Left renal pelvis (tissue), 4 donors: ENCODE data around the gene NOTCH1. TPM values are rescaled to one million over a fixed set of nuclear protein-coding genes. Genes with fewer than 3 reads are reported as not detected.

Experiments
- DNase-seq, 4 donors: peaks; one replicate each; pipeline ENCODE4 v3.0.0-alpha.2; 2013; ENCODE audit warnings: low read depth in 4 of 4, low spot score in 3 of 4
- polyA plus RNA-seq, 4 donors: library from polyadenylated mRNA; unstranded; fragments of 120-200 nt; gene quantifications; one replicate each; pipeline ENCODE4 v1.2.1, GENCODE V29; 2013; ENCODE audit not compliant: insufficient read length in 4 of 4

Gene NOTCH1
- polyA plus RNA-seq, 4 donors: 15.8 to 39.3 (median 25.7) TPM

GRCh38 chr9:136448655-136449054, 97.2 kb downstream of the NOTCH1 start:
- no peak for DNase-seq

GRCh38 chr9:136447173-136447778, 98.6 kb downstream of the NOTCH1 start:
- DNase-seq: no peak

GRCh38 chr9:136445799-136446198, 100.0 kb downstream of the NOTCH1 start:
- no peak for DNase-seq

Other genes with a start within 250 kb of the NOTCH1 start
- gene CCDC187, start 242.0 kb downstream of the NOTCH1 start, polyA plus RNA-seq: 1 to 10 TPM in 3 of 4 donors, under 1 TPM in 1; 0.07 to 4.7 (median 2.2) TPM
- gene GPSM1, start 218.5 kb downstream of the NOTCH1 start, polyA plus RNA-seq: 10 to 100 TPM; 24.3 to 46.1 (median 29.6) TPM
- 10 to 100 TPM in 1 of 4 donors, 1 to 10 TPM in 3; 4.8 to 28.7 (median 6.2) TPM for gene DNLZ, start 182.3 kb downstream of the NOTCH1 start, polyA plus RNA-seq
- gene CARD9, start 172.4 kb downstream of the NOTCH1 start, polyA plus RNA-seq: 1 to 10 TPM; 1.2 to 2.9 (median 2.2) TPM
- 10 to 100 TPM in 3 of 4 donors, 1 to 10 TPM in 1; 7.6 to 14.2 (median 12.3) TPM for gene SNAPC4, start 145.9 kb downstream of the NOTCH1 start, polyA plus RNA-seq
- 10 to 100 TPM; 42.1 to 61.4 (median 46.4) TPM for gene ENTR1, start 135.4 kb downstream of the NOTCH1 start, polyA plus RNA-seq
- 10 to 100 TPM; 38.7 to 70.2 (median 57.9) TPM for gene PMPCA, start 135.4 kb downstream of the NOTCH1 start, polyA plus RNA-seq
- 10 to 100 TPM; 10.2 to 18.8 (median 13.1) TPM for gene INPP5E, start 106.2 kb downstream of the NOTCH1 start, polyA plus RNA-seq
- 10 to 100 TPM; 50.7 to 72.4 (median 60.7) TPM for gene SEC16A, start 63.0 kb downstream of the NOTCH1 start, polyA plus RNA-seq
- 10 to 100 TPM; 29.0 to 79.5 (median 44.5) TPM for gene EGFL7, start 116.9 kb upstream of the NOTCH1 start, polyA plus RNA-seq
- gene AGPAT2, start 141.4 kb upstream of the NOTCH1 start, polyA plus RNA-seq: 10 to 100 TPM; 15.3 to 53.8 (median 36.4) TPM
- gene DIPK1B, start 166.5 kb upstream of the NOTCH1 start, polyA plus RNA-seq: 10 to 100 TPM; 23.3 to 40.4 (median 27.4) TPM
- 1 to 10 TPM in 2 of 4 donors, under 1 TPM in 2; 0.18 to 2.1 (median 0.90) TPM for gene LCN10, start 196.9 kb upstream of the NOTCH1 start, polyA plus RNA-seq
- gene LCN6, start 202.5 kb upstream of the NOTCH1 start, polyA plus RNA-seq: not detected
- under 1 TPM; 0.10 to 0.50 (median 0.20) TPM for gene LCN8, start 212.2 kb upstream of the NOTCH1 start, polyA plus RNA-seq
- under 1 TPM in 3 of 4 donors, not detected in 1; 0.06 to 0.14 (median 0.07) TPM for gene LCN15, start 218.5 kb upstream of the NOTCH1 start, polyA plus RNA-seq
- gene TMEM141, start 245.3 kb upstream of the NOTCH1 start, polyA plus RNA-seq: 10 to 100 TPM; 35.6 to 86.2 (median 64.2) TPM